Keratinocyte (primary cell): ENCODE data around the gene MIGA1. TPM values are rescaled to one million over a fixed set of nuclear protein-coding genes. Genes with fewer than 3 reads are reported as not detected.

Experiments
- DNase-seq: peaks from one replicate; pipeline ENCODE4 v3.0.0-alpha.2; 2011; ENCODE audit warnings: low read depth, missing footprints, low spot score
- FAIRE-seq: peaks from 2 replicates; lab custom pipeline; 2011; peaks lifted over from hg19 to GRCh38; lab: Jason Lieb, UNC
- H2AFZ ChIP-seq: 2 replicates; pipeline ENCODE4 v1.6.0; 2012; ENCODE audit warnings: low read length, control low read depth, inconsistent platforms; ENCODE audit not compliant: control insufficient read depth
- H3K27ac ChIP-seq: 2 replicates; pipeline ENCODE4 v1.5.1; 2011; ENCODE audit warnings: low read length; ENCODE audit not compliant: control insufficient read depth, insufficient read depth
- H3K27me3 ChIP-seq: 3 replicates; pipeline ENCODE4 v1.6.0; 2011; ENCODE audit warnings: low read length; ENCODE audit not compliant: control insufficient read depth, insufficient read depth; ENCODE audit errors: extremely low read depth
- H3K36me3 ChIP-seq, 2 experiments: 2 replicates in 1 of 2; 3 replicates in 1 of 2; pipeline ENCODE4 v1.5.1; 2011; ENCODE audit warnings: low read length in 2 of 2, mild to moderate bottlenecking in 1 of 2; ENCODE audit not compliant: control insufficient read depth in 2 of 2, insufficient read depth in 2 of 2; ENCODE audit errors: extremely low read depth in 1 of 2
- H3K4me1 ChIP-seq: 3 replicates; pipeline ENCODE4 v1.5.1; 2011; ENCODE audit warnings: low read length; ENCODE audit not compliant: control insufficient read depth, insufficient read depth; ENCODE audit errors: extremely low read depth
- H3K4me2 ChIP-seq: 3 replicates; pipeline ENCODE4 v1.6.0; 2011; ENCODE audit warnings: low read depth, low read length; ENCODE audit not compliant: control insufficient read depth, insufficient read depth; ENCODE audit errors: extremely low read depth
- H3K4me3 ChIP-seq, 3 experiments: fragments of 200-600 bp in 1 of 3; sonication (generic) in 1 of 3; 2 replicates in 2 of 3; 3 replicates in 1 of 3; pipeline ENCODE4 v1.5.1; 2011 to 2016; ENCODE audit warnings: low read length in 3 of 3, mild to moderate bottlenecking in 3 of 3, control low read depth in 2 of 3, inconsistent platforms in 1 of 3, low read depth in 1 of 3, mixed read lengths in 1 of 3, mixed run types in 1 of 3, moderate library complexity in 1 of 3; ENCODE audit not compliant: control insufficient read depth in 2 of 3, insufficient read depth in 2 of 3; ENCODE audit errors: extremely low read depth in 1 of 3
- H3K79me2 ChIP-seq: 2 replicates; pipeline ENCODE4 v1.6.0; 2012; ENCODE audit warnings: low read length; ENCODE audit not compliant: control insufficient read depth, insufficient read depth
- H3K9ac ChIP-seq: 3 replicates; pipeline ENCODE4 v1.6.0; 2011; ENCODE audit warnings: low read length; ENCODE audit not compliant: control insufficient read depth, insufficient read depth; ENCODE audit errors: extremely low read depth
- H3K9me1 ChIP-seq: 3 replicates; pipeline ENCODE4 v1.6.0; 2011; ENCODE audit warnings: low read length; ENCODE audit not compliant: control insufficient read depth, insufficient read depth; ENCODE audit errors: extremely low read depth
- H3K9me3 ChIP-seq: 2 replicates; pipeline ENCODE4 v1.5.1; 2012; ENCODE audit warnings: low read depth, low read length; ENCODE audit not compliant: control insufficient read depth
- H4K20me1 ChIP-seq: 3 replicates; pipeline ENCODE4 v1.6.0; 2011; ENCODE audit warnings: low read length; ENCODE audit not compliant: control insufficient read depth, insufficient read depth; ENCODE audit errors: extremely low read depth
- CTCF ChIP-seq, 3 experiments: IDR thresholded peaks in 1 of 3; conservative IDR thresholded peaks in 1 of 3; optimal IDR thresholded peaks in 1 of 3; 2 replicates in 2 of 3; 3 replicates in 1 of 3; pipeline versions ENCODE3 to v1.5.1; 2011; ENCODE audit warnings: low read length in 3 of 3, mild to moderate bottlenecking in 3 of 3, moderate library complexity in 2 of 3, control low read depth in 1 of 3, inconsistent platforms in 1 of 3; ENCODE audit not compliant: insufficient read depth in 2 of 3; ENCODE audit errors: extremely low read depth in 1 of 3
- EZH2 ChIP-seq: IDR thresholded peaks from one replicate; pipeline ENCODE4 v1.6.1; 2012; ENCODE audit warnings: inconsistent platforms, mild to moderate bottlenecking, low read length, moderate library complexity
- dilution Hi-C: fragments of 300-500 bp; cut with MboI; formaldehyde crosslinking; loops from one replicate; pipeline ENCODE4 v1.7.0; 2020; ENCODE audit warnings: low sequenced_read_pairs; ENCODE audit not compliant: extremely low pct_ligation_motif_present
- polyA plus RNA-seq, 5 experiments: library from polyadenylated mRNA; depleted of rRNA in 3 of 5; stranded (reverse) in 3 of 5; stranded (forward) in 1 of 5; unstranded in 1 of 5; fragments of >200 nt; gene quantifications; 1 replicate in 1 of 5; 2 replicates in 3 of 5; 3 replicates in 1 of 5; pipeline versions ENCODE4 v1.2.1 to v1.2.3, GENCODE V29; 2011 to 2012; ENCODE audit warnings: missing spikeins in 2 of 5, low read depth in 1 of 5, low replicate concordance in 1 of 5

MIGA1 gene
- polyA plus RNA-seq, 1 donor (not counting 4 experiments of a cell fraction or from before 2014, with no cell fraction given), result 8.5 TPM

- Histone ChIP-seq H2AFZ (no peak overlapping the region), H4K20me1 (no peaks in the 10 kb centered on the region), H3K4me2 (no peak overlapping the region), H3K9me3 (no peaks in the 10 kb centered on the region), H3K9me1 (no peaks in the 10 kb centered on the region), H3K27ac (no peak overlapping the region), H3K36me3 (no peaks in the 10 kb centered on the region), H3K9ac (no peak overlapping the region), H3K79me2 (no peaks in the 10 kb centered on the region), H3K4me1 (no peaks in the 10 kb centered on the region), H3K27me3 (no peaks in the 10 kb centered on the region), H3K4me3 (no peak overlapping the region)
- no peak for TF ChIP-seq EZH2
- no peak for TF ChIP-seq CTCF (optimal IDR thresholded peaks at IDR 0.05 in 1 of 3, IDR thresholded peaks at IDR 0.05 in 1 of 3, conservative IDR thresholded peaks at IDR 0.05 in 1 of 3; ENCODE audit: extremely low read depth in 1 of 3, insufficient read depth in 2 of 3, low read length in 3 of 3)
- dilution Hi-C loops, result no loop called here
- DNase-seq (no peak), FAIRE-seq (peak; percentile 5)
These were observed 68.2 kb downstream of the MIGA1 start for GRCh38 chr1:77847621-77848080.

GRCh38 chr1:77850082-77850481 is 70.6 kb downstream of the MIGA1 start:
- dilution Hi-C loops, result no loop called here
- Histone ChIP-seq H3K9me1 (no peaks in the 10 kb centered on the region), H3K36me3 (peaks cover 0 to 2% of the 10 kb centered on the region in 2 experiments), H3K27me3 (no peaks in the 10 kb centered on the region), H2AFZ (no peak overlapping the region), H3K9me3 (no peaks in the 10 kb centered on the region), H3K27ac (no peak overlapping the region), H3K4me2 (no peak overlapping the region), H3K9ac (no peak overlapping the region), H4K20me1 (no peaks in the 10 kb centered on the region), H3K4me1 (no peaks in the 10 kb centered on the region), H3K4me3 (no peak overlapping the region), H3K79me2 (no peaks in the 10 kb centered on the region)
- FAIRE-seq, result no peak
- TF ChIP-seq CTCF (optimal IDR thresholded peaks at IDR 0.05 in 1 of 3, IDR thresholded peaks at IDR 0.05 in 1 of 3, conservative IDR thresholded peaks at IDR 0.05 in 1 of 3; ENCODE audit: extremely low read depth in 1 of 3, insufficient read depth in 2 of 3, low read length in 3 of 3), result no peak
- no peak for TF ChIP-seq EZH2
- DNase-seq, result no peak
